Osteoblast (primary cell): ENCODE results near the gene SMIM36. TPM values are rescaled to one million over a fixed set of nuclear protein-coding genes. Genes with fewer than 3 reads are reported as not detected.

Experiments
- DNase-seq: peaks from one replicate; pipeline ENCODE4 v3.0.0; 2011; ENCODE audit warnings: low spot score, mixed read lengths; ENCODE audit not compliant: insufficient read length; ENCODE audit errors: missing footprints
- H2AFZ ChIP-seq: 2 replicates; pipeline ENCODE4 v1.6.0; 2011; ENCODE audit warnings: mild to moderate bottlenecking, low read length
- H3K27ac ChIP-seq: 2 replicates; pipeline ENCODE4 v1.5.1; 2011; ENCODE audit warnings: mild to moderate bottlenecking, low read depth, low read length, moderate library complexity
- H3K27me3 ChIP-seq: 2 replicates; pipeline ENCODE4 v1.6.0; 2012; ENCODE audit warnings: mild to moderate bottlenecking, control low read depth, inconsistent platforms, low read length, moderate library complexity; ENCODE audit not compliant: insufficient read depth
- H3K36me3 ChIP-seq: 2 replicates; pipeline ENCODE4 v1.5.1; 2011; ENCODE audit warnings: mild to moderate bottlenecking, low read length, control low read depth, moderate library complexity; ENCODE audit not compliant: insufficient read depth
- H3K4me1 ChIP-seq: 2 replicates; pipeline ENCODE4 v1.5.1; 2011; ENCODE audit warnings: mild to moderate bottlenecking, low read length, control low read depth, moderate library complexity; ENCODE audit not compliant: insufficient read depth
- H3K4me2 ChIP-seq: 2 replicates; pipeline ENCODE4 v1.6.0; 2011; ENCODE audit warnings: mild to moderate bottlenecking, low read length; ENCODE audit not compliant: insufficient read depth
- H3K4me3 ChIP-seq: fragments of 200-600 bp; sonication (generic); 3 replicates; pipeline ENCODE4 v1.5.1; 2012; ENCODE audit warnings: mild to moderate bottlenecking, low read length, inconsistent platforms; ENCODE audit not compliant: insufficient read depth
- H3K79me2 ChIP-seq: 2 replicates; pipeline ENCODE4 v1.6.0; 2012; ENCODE audit warnings: mild to moderate bottlenecking, low read length, control low read depth, inconsistent platforms; ENCODE audit not compliant: insufficient read depth
- H3K9me3 ChIP-seq: 2 replicates; pipeline ENCODE4 v1.5.1; 2011; ENCODE audit warnings: low read depth, low read length, control low read depth
- H4K20me1 ChIP-seq: 2 replicates; pipeline ENCODE4 v1.6.0; 2012; ENCODE audit warnings: mild to moderate bottlenecking, low read length, control low read depth; ENCODE audit not compliant: insufficient read depth
- total RNA-seq: library from RNA; depleted of rRNA; stranded (reverse); fragments of >200 nt; gene quantifications from 2 replicates; pipeline ENCODE4 v1.2.3, GENCODE V29; 2012
- TF ChIP-seq, protein P1 (sequence below): IDR thresholded peaks from 2 replicates; pipeline ENCODE4 v1.5.1; 2011; ENCODE audit warnings: mild to moderate bottlenecking, low read depth, low read length, moderate library complexity; ENCODE audit errors: extremely low read depth

Gene SMIM36
- total RNA-seq, 1 donor: not detected

DNA sequence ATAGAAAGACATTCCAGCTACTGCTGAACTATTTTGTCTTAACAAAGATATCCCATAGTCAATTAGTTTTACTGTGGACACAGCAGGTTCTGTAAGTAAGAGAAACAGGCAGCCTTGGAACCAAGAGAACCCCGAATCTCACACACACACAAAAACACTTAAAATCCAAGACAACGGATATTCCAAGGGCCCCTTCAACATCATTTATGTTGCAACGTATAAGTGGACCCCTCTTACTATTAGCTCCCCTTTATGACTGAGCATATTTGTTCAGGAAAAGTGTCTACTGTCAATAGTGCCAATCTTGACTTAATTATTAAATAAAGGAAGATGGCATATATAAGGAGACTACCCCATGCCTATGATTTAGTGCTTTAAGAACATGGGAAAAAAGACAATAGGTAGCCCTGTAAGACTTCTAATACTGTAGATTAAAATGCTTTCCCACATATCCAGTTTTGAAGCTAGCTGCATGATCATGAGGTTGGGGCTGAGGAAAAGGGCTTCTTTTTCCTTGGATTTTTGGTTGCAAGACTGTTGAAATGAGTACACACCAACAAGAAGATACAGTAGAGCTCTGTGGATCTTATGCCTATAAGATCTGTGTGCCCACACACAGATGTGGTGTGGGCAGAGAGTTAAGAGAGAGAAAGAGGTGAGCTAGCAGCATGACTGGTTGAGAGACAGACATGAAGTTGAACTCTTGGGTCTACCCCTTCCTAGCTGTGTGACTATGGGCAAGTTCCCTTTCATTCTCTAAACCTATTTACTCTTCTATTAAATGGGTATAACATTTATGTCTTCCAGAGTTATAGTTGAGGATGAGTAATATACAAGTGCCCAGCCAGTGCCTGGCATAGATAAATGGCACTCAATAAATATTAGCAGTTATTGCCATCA is 92.6 kb downstream of the SMIM36 start:
- no peak overlapping the region for H3K4me2 ChIP-seq
- TF ChIP-seq, protein P1, sequence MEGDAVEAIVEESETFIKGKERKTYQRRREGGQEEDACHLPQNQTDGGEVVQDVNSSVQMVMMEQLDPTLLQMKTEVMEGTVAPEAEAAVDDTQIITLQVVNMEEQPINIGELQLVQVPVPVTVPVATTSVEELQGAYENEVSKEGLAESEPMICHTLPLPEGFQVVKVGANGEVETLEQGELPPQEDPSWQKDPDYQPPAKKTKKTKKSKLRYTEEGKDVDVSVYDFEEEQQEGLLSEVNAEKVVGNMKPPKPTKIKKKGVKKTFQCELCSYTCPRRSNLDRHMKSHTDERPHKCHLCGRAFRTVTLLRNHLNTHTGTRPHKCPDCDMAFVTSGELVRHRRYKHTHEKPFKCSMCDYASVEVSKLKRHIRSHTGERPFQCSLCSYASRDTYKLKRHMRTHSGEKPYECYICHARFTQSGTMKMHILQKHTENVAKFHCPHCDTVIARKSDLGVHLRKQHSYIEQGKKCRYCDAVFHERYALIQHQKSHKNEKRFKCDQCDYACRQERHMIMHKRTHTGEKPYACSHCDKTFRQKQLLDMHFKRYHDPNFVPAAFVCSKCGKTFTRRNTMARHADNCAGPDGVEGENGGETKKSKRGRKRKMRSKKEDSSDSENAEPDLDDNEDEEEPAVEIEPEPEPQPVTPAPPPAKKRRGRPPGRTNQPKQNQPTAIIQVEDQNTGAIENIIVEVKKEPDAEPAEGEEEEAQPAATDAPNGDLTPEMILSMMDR: no peak
- H3K27ac ChIP-seq: no peak overlapping the region
- H4K20me1 ChIP-seq: peaks cover 3% of the 10 kb centered on the region
- peaks cover 21% of the 10 kb centered on the region for H3K79me2 ChIP-seq
- H3K27me3 ChIP-seq: no peaks in the 10 kb centered on the region
- H2AFZ ChIP-seq: no peak overlapping the region
- H3K4me3 ChIP-seq: no peak overlapping the region
- no peak for DNase-seq
- H3K36me3 ChIP-seq: no peaks in the 10 kb centered on the region
- peaks cover 8% of the 10 kb centered on the region for H3K4me1 ChIP-seq
- H3K9me3 ChIP-seq: no peaks in the 10 kb centered on the region

DNA sequence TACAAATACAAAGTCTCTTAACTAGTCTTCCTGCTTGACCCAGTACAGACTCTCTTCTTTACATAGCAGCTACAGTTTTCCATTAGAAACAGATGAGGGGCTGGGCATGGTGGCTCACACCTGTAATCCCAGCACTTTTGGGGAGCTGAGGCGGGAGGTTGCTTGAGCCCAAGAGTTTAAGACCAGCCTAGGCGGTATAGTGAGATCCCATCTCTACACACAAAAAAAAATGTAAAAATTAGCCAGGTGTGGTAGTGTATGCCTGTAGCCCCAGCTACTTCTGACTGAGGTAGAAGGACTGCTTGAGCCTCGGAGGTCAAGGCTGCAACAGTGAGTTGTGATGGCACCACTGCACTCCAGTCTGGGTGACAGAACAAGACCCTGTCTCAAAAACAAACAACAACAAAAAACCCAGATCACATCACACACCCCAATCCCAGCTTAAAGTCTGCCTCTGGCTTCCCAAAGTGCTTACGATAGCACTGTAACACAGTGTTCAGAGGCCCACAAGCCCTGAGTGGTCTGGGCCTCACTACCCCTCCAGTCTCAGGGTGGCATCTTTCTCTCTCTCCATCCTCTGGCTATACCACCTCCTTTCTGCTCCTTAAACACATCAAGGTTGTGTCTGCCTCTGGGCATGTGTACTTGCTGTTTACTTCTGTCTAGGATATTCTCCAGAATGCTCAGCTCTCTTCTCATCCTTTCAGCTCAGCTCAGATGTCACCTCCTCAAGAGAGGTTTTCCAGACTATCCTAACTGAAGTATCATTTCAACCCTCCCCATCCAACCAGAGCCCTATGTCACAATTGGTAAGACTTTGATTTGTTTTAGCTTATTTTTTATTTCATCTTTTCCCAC is 93.6 kb downstream of the SMIM36 start:
- peaks cover 3% of the 10 kb centered on the region for H4K20me1 ChIP-seq
- H3K27me3 ChIP-seq: no peaks in the 10 kb centered on the region
- peaks cover under 1% of the 10 kb centered on the region for H3K36me3 ChIP-seq
- H2AFZ ChIP-seq: no peak overlapping the region
- no peak overlapping the region for H3K27ac ChIP-seq
- no peaks in the 10 kb centered on the region for H3K9me3 ChIP-seq
- H3K4me3 ChIP-seq: no peak overlapping the region
- peaks cover 8% of the 10 kb centered on the region for H3K4me1 ChIP-seq
- no peak for DNase-seq
- TF ChIP-seq, protein P1: no peak
- no peak overlapping the region for H3K4me2 ChIP-seq
- peaks cover 21% of the 10 kb centered on the region for H3K79me2 ChIP-seq

DNA sequence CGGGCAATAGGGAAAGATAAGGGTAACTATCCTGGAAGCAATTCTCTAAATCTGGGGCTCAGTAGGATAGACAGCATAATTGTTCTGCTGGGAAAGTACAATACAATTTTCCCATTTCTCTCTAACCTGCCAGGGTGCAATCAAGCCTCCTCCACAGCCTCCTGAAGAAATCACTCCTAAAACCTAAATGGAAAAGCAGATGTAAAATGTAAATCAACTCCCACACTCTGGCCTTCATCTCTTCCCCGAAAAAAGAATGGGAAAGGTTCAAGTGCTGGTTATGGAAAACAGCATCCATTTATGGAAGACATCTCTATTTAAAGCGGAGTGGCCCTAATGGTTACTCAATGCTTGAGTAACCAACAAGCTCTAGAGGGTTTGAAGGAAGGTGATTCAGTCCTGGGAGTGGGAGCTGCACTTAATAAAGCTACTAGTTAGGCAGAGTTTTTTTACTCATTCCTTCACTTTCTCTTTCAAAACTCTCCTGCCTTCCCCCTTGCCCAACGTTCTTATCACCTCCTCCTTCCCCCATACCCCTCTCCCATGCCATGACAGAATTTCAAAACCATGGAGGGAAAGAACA is 94.7 kb downstream of the SMIM36 start:
- no peak overlapping the region for H3K27ac ChIP-seq
- peaks cover 8% of the 10 kb centered on the region for H3K4me1 ChIP-seq
- peaks cover 3% of the 10 kb centered on the region for H4K20me1 ChIP-seq
- H3K36me3 ChIP-seq: peaks cover 4% of the 10 kb centered on the region
- H2AFZ ChIP-seq: no peak overlapping the region
- no peak for DNase-seq
- no peak overlapping the region for H3K4me3 ChIP-seq
- no peaks in the 10 kb centered on the region for H3K27me3 ChIP-seq
- peaks cover 21% of the 10 kb centered on the region for H3K79me2 ChIP-seq
- no peaks in the 10 kb centered on the region for H3K9me3 ChIP-seq
- peak overlapping the region; percentile 30 for H3K4me2 ChIP-seq
- TF ChIP-seq, protein P1: no peak
